HG02970 (cell line): Measurements from ENCODE around the gene ABHD17B.
"Not testable (repeated sequence)": the region's sequence is repeated elsewhere in the genome, so short reads cannot be mapped to it uniquely, and the experiment has no call there.

Source experiments
- ATAC-seq: cut with Tn5 transposase; IDR thresholded peaks from one replicate; pipeline ENCODE4 v1.9.1; 2021; ENCODE audit warnings: mild to moderate bottlenecking, moderate library complexity, moderate number of reproducible peaks; ENCODE audit not compliant: unreplicated experiment, low FRiP score

The ABHD17B gene

GRCh38 chr9:71916834-71917534, 6.0 kb upstream of the ABHD17B start:
- ATAC-seq = no peak

GRCh38 chr9:71915495-71915894, 4.5 kb upstream of the ABHD17B start:
- no peak for ATAC-seq

- no peak for ATAC-seq
Measured at GRCh38 chr9:71911908-71912335, 929 bp upstream of the ABHD17B start.

- ATAC-seq = peak; percentile 27
Measured at GRCh38 chr9:71910650-71911060, 338 bp downstream of the ABHD17B start.

GRCh38 chr9:71909887-71910649, 925 bp downstream of the ABHD17B start:
- ATAC-seq = peak; percentile 17

GRCh38 chr9:71908825-71909224, 2.2 kb downstream of the ABHD17B start:
- no peak for ATAC-seq

- no peak for ATAC-seq
Measured at GRCh38 chr9:71904076-71904475, 6.9 kb downstream of the ABHD17B start.

GRCh38 chr9:71901695-71902597, 9.0 kb downstream of the ABHD17B start:
- ATAC-seq = no peak

GRCh38 chr9:71898756-71899155, 12.2 kb downstream of the ABHD17B start:
- not testable (repeated sequence) for ATAC-seq

GRCh38 chr9:71897577-71897976, 13.4 kb downstream of the ABHD17B start:
- no peak for ATAC-seq

GRCh38 chr9:71896761-71897160, 14.2 kb downstream of the ABHD17B start:
- ATAC-seq = no peak

GRCh38 chr9:71895955-71896354, 15.0 kb downstream of the ABHD17B start:
- no peak for ATAC-seq

GRCh38 chr9:71895117-71895516, 15.9 kb downstream of the ABHD17B start:
- no peak for ATAC-seq

GRCh38 chr9:71891557-71892189, 19.3 kb downstream of the ABHD17B start:
- no peak for ATAC-seq

- ATAC-seq = no peak
Measured at GRCh38 chr9:71890042-71890679, 20.8 kb downstream of the ABHD17B start.

- ATAC-seq = no peak
Measured at GRCh38 chr9:71887362-71887761, 23.6 kb downstream of the ABHD17B start.

GRCh38 chr9:71886541-71886940, 24.5 kb downstream of the ABHD17B start:
- no peak for ATAC-seq

GRCh38 chr9:71886015-71886414, 25.0 kb downstream of the ABHD17B start:
- no peak for ATAC-seq

- no peak for ATAC-seq
Measured at GRCh38 chr9:71885467-71885866, 25.5 kb downstream of the ABHD17B start.

GRCh38 chr9:71884005-71884404, 27.0 kb downstream of the ABHD17B start:
- ATAC-seq = no peak
